ENCODE data around the gene PHC2. TPM values are rescaled to one million over a fixed set of nuclear protein-coding genes. Genes with fewer than 3 reads are reported as not detected.

Gene PHC2
- total RNA-seq, 1 donor from 2014 or later, result 287 TPM

GRCh38 chr1:33388805-33389771 is 41.8 kb downstream of the PHC2 start:
- peaks cover 9% of the 10 kb centered on the region for H3K9me3 Mint-ChIP-seq (ENCODE audit: unreplicated experiment)
- peak overlapping the region; percentile 58 for H3K4me3 Mint-ChIP-seq (ENCODE audit: unreplicated experiment)
- no peaks in the 10 kb centered on the region for H3K36me3 Mint-ChIP-seq (ENCODE audit: unreplicated experiment)
- peaks cover 4% of the 10 kb centered on the region for H3K27me3 Mint-ChIP-seq (ENCODE audit: unreplicated experiment)
- H3K27ac Mint-ChIP-seq (ENCODE audit: unreplicated experiment), result peak overlapping the region; percentile 71
- H3K4me1 Mint-ChIP-seq (ENCODE audit: low read depth, unreplicated experiment), result peaks cover 34% of the 10 kb centered on the region
- DNase-seq, result no peak
- TF ChIP-seq, protein P1, sequence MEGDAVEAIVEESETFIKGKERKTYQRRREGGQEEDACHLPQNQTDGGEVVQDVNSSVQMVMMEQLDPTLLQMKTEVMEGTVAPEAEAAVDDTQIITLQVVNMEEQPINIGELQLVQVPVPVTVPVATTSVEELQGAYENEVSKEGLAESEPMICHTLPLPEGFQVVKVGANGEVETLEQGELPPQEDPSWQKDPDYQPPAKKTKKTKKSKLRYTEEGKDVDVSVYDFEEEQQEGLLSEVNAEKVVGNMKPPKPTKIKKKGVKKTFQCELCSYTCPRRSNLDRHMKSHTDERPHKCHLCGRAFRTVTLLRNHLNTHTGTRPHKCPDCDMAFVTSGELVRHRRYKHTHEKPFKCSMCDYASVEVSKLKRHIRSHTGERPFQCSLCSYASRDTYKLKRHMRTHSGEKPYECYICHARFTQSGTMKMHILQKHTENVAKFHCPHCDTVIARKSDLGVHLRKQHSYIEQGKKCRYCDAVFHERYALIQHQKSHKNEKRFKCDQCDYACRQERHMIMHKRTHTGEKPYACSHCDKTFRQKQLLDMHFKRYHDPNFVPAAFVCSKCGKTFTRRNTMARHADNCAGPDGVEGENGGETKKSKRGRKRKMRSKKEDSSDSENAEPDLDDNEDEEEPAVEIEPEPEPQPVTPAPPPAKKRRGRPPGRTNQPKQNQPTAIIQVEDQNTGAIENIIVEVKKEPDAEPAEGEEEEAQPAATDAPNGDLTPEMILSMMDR (IDR thresholded peaks at IDR 0.05; ENCODE audit: partially characterized antibody, unreplicated experiment), result no peak

GRCh38 chr1:33387625-33388024 is 43.3 kb downstream of the PHC2 start:
- H3K4me1 Mint-ChIP-seq (ENCODE audit: low read depth, unreplicated experiment), result peaks cover 31% of the 10 kb centered on the region
- H3K4me3 Mint-ChIP-seq (ENCODE audit: unreplicated experiment), result no peak overlapping the region
- TF ChIP-seq, protein P1 (IDR thresholded peaks at IDR 0.05; ENCODE audit: partially characterized antibody, unreplicated experiment), result no peak
- no peak for DNase-seq
- H3K9me3 Mint-ChIP-seq (ENCODE audit: unreplicated experiment), result peaks cover 9% of the 10 kb centered on the region
- peaks cover 4% of the 10 kb centered on the region for H3K27me3 Mint-ChIP-seq (ENCODE audit: unreplicated experiment)
- no peaks in the 10 kb centered on the region for H3K36me3 Mint-ChIP-seq (ENCODE audit: unreplicated experiment)
- no peak overlapping the region for H3K27ac Mint-ChIP-seq (ENCODE audit: unreplicated experiment)

DNA sequence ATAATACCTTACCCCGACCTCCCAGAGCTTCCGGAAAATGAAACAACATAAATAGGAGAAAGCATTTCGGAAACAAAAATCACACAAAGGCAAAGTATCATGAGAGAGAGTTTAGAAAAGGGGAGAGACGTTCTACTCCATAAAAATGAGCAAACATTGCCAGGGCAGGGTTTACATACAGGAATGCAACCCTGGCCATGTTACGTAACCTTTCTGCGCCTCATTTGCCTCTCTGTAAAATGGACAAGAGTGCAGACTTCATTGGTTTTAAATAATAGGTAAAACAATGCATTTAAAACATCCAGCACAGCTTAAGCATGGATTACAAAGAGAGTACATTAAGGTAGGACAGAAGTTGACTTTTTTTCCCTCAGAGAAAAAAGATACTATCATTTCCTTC is 45.6 kb downstream of the PHC2 start:
- H3K4me1 Mint-ChIP-seq (ENCODE audit: low read depth, unreplicated experiment), result peaks cover 37% of the 10 kb centered on the region
- peaks cover 4% of the 10 kb centered on the region for H3K27me3 Mint-ChIP-seq (ENCODE audit: unreplicated experiment)
- H3K27ac Mint-ChIP-seq (ENCODE audit: unreplicated experiment), result no peak overlapping the region
- peaks cover 9% of the 10 kb centered on the region for H3K9me3 Mint-ChIP-seq (ENCODE audit: unreplicated experiment)
- TF ChIP-seq, protein P1 (IDR thresholded peaks at IDR 0.05; ENCODE audit: partially characterized antibody, unreplicated experiment), result no peak
- DNase-seq, result no peak
- H3K36me3 Mint-ChIP-seq (ENCODE audit: unreplicated experiment), result no peaks in the 10 kb centered on the region
- no peak overlapping the region for H3K4me3 Mint-ChIP-seq (ENCODE audit: unreplicated experiment)

DNA sequence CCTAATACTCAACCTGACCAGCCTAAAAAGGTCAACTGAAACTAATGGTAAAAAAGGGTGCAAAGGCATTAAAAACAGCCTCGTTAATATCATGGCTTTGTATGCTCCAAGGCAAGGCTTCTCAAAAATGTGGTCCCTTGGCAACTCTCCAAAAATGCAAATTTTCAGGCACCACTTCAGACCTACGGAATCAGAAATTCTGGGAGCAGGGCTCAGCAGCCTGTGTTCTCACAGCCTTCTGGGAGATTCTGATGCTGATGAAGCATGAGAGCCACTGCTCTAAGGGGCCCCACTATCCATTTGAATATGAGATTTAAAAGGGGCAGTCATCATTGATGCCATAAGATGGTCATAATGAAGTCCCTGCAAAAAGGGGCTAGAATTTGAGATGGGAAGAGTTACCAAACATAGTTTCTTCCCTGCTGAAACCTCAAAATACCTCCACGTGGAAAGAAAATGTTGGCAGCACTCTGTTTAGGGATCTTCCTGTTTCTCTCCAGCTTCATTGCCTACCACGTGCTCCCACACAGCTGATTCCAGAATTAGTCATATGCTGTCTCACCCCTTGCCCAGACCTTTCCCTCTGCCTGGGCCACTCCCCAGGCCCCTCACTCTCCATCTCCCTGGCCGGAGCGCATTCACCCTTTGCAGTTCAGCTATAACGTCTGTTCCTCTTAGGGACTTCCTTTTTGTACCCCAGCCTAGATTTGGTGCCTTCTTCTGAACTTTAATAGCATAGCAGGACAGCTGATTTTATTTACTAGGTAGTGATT is 46.7 kb downstream of the PHC2 start:
- TF ChIP-seq, protein P1 (IDR thresholded peaks at IDR 0.05; ENCODE audit: partially characterized antibody, unreplicated experiment), result no peak
- Mint-ChIP-seq H3K27ac (ENCODE audit: unreplicated experiment) (no peak overlapping the region), H3K9me3 (ENCODE audit: unreplicated experiment) (peaks cover 3% of the 10 kb centered on the region)

More for the DNA sequence above, 46.7 kb downstream of the PHC2 start:
- Mint-ChIP-seq H3K27me3 (ENCODE audit: unreplicated experiment) (peaks cover 7% of the 10 kb centered on the region), H3K4me3 (ENCODE audit: unreplicated experiment) (no peak overlapping the region), H3K4me1 (ENCODE audit: low read depth, unreplicated experiment) (peaks cover 39% of the 10 kb centered on the region), H3K36me3 (ENCODE audit: unreplicated experiment) (no peaks in the 10 kb centered on the region)
- DNase-seq, result no peak

All from glutamatergic neuron (in vitro differentiated cells).